Stimulated activated CD8-positive, alpha-beta memory T cell treated with anti-CD3 and anti-CD28 coated beads, Interleukin-7, amount 100 ng/mL, for 24 hours (primary cell): ENCODE results near the gene RAP1GAP2.
"Not testable (repeated sequence)": the region's sequence is repeated elsewhere in the genome, so short reads cannot be mapped to it uniquely, and the experiment has no call there.

Experiments
- DNase-seq: peaks from one replicate; pipeline ENCODE4 v3.0.0-alpha.2; 2020; ENCODE audit warnings: low read depth

Gene RAP1GAP2

GRCh38 chr17:3025421-3026124 is 229.3 kb downstream of the RAP1GAP2 start:
- no peak for DNase-seq

- no peak for DNase-seq
Observed at GRCh38 chr17:3026125-3026855, 230.1 kb downstream of the RAP1GAP2 start.

GRCh38 chr17:3026856-3027751 is 230.9 kb downstream of the RAP1GAP2 start:
- no peak for DNase-seq

GRCh38 chr17:3027786-3028532 is 231.7 kb downstream of the RAP1GAP2 start:
- DNase-seq, result no peak

GRCh38 chr17:3029213-3029913 is 233.1 kb downstream of the RAP1GAP2 start:
- no peak for DNase-seq

- DNase-seq, result no peak
Observed at GRCh38 chr17:3030096-3030495, 233.9 kb downstream of the RAP1GAP2 start.

GRCh38 chr17:3030852-3031470 is 234.7 kb downstream of the RAP1GAP2 start:
- not testable (repeated sequence) for DNase-seq

GRCh38 chr17:3032258-3033247 is 236.3 kb downstream of the RAP1GAP2 start:
- no peak for DNase-seq

- no peak for DNase-seq
Observed at GRCh38 chr17:3033248-3033640, 237.0 kb downstream of the RAP1GAP2 start.

GRCh38 chr17:3033741-3034577 is 237.7 kb downstream of the RAP1GAP2 start:
- no peak for DNase-seq

- no peak for DNase-seq
Observed at GRCh38 chr17:3034578-3034920, 238.3 kb downstream of the RAP1GAP2 start.

- DNase-seq, result no peak
Observed at GRCh38 chr17:3035256-3035967, 239.2 kb downstream of the RAP1GAP2 start.

- DNase-seq, result no peak
Observed at GRCh38 chr17:3035968-3036280, 239.7 kb downstream of the RAP1GAP2 start.

- DNase-seq, result no peak
Observed at GRCh38 chr17:3036800-3037199, 240.6 kb downstream of the RAP1GAP2 start.

- no peak for DNase-seq
Observed at GRCh38 chr17:3037259-3037658, 241.0 kb downstream of the RAP1GAP2 start.

GRCh38 chr17:3038941-3039340 is 242.7 kb downstream of the RAP1GAP2 start:
- no peak for DNase-seq

- DNase-seq, result no peak
Observed at GRCh38 chr17:3039736-3040135, 243.5 kb downstream of the RAP1GAP2 start.

GRCh38 chr17:3040882-3041281 is 244.6 kb downstream of the RAP1GAP2 start:
- no peak for DNase-seq
